HG02885 (cell line): ENCODE data around the gene FANCF.
"Not testable (repeated sequence)": the region's sequence is repeated elsewhere in the genome, so short reads cannot be mapped to it uniquely, and the experiment has no call there.

Experiments
- ATAC-seq: cut with Tn5 transposase; IDR thresholded peaks from one replicate; pipeline ENCODE4 v1.9.1; 2021; ENCODE audit warnings: mild to moderate bottlenecking; ENCODE audit not compliant: unreplicated experiment, poor library complexity

The FANCF gene

DNA sequence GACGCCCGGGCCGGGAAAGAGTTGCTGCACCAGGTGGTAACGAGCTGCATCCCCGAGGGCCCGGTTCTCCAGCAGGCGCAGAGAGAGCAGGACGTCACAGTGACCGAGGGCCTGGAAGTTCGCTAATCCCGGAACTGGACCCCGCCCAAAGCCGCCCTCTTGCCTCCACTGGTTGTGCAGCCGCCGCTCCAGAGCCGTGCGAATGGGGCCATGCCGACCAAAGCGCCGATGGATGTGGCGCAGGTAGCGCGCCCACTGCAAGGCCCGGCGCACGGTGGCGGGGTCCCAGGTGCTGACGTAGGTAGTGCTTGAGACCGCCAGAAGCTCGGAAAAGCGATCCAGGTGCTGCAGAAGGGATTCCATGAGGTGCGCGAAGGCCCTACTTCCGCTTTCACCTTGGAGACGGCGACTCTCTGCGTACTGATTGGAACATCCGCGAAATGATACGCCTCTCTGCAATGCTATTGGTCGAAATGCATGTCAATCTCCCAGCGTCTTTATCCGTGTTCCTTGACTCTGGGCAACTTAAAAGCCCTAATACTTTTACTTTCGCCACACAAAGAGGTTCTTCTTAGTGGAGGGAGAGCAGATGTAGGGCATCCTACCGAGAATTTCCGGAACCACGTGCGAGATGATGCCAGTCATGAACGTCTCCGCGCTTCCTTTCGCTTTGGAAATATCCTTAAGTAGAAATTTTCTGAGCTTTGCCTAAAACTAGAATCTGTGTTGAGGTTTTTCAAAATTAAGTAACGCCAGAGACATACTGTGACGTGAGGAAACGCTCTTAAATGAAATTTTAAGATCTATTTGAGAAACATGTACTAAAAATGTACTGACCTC lies at the start of gene FANCF:
FANCF (minus strand) TSS at position 376 of the 840 bp plus-strand sequence; CDS start at position 363, 13 bp downstream.
- ATAC-seq = peak; percentile 95

DNA sequence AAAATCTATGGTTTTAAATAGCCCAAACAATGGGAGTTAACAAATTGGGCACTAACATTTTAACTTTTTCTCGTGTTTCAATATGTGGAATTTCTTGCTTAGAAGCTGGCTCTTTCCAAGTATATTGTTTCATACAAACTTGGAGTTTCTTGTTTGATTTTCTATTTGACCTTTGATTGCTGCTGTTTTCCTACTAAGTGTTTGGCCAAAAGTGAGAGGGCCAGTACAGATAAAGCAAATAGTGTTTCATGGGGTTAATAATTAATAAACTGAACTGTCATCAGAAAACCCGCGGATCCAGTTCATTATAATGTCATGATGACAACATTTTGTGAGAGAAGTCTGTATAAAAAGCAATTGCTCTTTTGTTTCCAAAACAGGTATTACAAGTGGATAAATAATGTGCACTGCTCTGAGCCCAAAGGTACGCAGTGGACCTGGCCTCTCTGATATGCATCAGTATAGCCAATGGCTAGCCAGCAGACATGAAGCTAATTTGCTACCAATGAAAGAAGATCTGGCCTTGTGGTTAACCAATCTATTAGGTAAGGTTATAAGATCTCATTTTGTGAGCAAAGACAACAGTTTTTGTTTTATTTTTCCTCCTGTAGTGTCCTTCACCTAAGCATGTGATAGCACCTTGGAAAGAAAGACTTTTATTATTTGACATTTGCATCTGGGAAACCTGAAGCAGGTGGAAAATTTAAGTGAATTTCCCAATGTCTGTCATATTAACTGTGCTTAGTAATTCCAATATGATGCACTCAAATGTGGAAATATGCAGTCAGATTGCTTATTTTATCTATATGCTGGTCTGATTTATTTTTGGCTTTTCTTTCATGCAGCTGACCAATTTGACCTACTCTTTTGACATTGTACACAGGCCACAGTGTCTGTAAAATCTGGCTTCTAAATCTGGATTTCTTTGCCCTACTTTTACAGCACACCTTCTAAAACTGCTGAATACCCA lies 49.1 kb upstream of the FANCF start:
- ATAC-seq = peak; percentile 46

GRCh38 chr11:22671751-22672150 lies 46.1 kb upstream of the FANCF start:
- ATAC-seq = no peak

DNA sequence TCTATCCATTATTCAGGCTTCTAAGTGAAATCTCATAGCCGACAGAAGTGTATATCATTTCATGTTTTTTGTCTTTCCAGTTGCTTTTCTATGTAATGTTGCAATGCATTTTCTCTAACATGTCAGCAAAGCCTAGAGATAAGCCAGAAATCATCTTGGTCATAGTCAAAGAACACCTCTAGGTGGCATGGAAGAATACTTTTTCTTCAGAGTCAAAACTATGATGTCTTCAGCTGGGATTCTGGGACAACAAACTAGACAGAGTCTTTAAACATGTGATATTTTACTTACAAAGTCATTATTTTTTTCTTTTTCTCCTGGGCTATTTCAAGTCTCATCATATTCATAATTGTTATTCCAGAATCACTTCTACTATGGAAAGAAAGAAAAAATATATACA lies 45.2 kb upstream of the FANCF start:
- ATAC-seq = peak; percentile 31

GRCh38 chr11:22669368-22669767 lies 43.7 kb upstream of the FANCF start:
- no peak for ATAC-seq

DNA sequence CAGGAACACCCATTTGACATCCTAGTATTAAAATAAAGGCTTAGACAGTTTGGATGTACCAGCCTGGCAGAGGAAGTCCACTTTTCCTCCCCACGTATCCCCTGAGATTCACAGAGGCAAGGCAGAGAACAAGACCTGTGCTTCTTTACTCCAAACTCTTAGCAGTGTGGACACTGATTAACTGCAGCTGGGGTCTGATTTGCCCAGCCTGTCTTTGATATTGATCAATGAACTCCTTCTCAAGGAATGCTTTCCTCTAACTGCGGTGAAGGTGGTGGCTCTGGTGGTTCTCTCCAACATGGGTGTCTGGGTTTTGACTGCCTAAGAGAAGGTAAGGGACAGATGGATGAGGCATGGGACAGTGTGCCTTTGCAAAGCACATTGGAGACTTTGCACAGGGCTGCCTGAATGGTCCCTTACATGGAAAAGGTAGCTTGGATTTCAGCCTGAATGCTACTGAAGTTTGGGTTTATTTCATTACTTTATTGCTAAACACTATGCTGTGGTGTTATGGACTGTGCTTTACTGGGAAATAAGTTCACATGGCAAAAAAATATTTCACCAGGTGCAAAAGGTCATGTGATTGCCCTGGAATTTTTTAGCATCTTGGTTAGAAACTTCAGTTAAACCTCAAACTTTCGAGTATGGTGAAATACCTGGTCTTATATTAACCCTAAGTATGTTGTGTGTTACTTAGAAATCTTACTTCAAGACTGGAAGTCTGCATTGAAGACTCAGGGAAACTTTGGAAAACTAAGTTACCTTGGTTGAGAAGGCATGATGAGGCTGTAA lies 42.6 kb upstream of the FANCF start:
- ATAC-seq = peak; percentile 28

GRCh38 chr11:22666688-22667439 lies 41.2 kb upstream of the FANCF start:
- peak; percentile 65 for ATAC-seq

DNA sequence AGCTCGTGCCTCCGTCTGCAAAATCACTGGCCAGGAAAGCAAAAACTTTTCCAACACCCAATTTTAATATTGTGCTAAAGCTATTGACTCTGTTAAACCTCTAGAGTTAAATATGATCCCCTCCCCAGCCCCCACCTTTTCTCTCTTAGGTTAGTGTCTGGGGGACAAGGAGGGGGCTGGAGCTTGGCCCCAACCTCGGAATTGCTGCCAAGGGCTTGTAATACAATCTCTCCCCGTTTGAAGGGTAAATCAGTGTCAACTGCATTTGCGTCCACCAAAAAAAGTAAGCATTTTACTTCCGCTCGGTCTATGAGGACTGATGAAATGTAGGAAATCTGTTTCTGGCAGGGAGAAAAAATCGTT lies 40.7 kb upstream of the FANCF start, which contains the start of gene GAS2:
GAS2 (plus strand) TSS at position 287 of the 363 bp plus-strand sequence. CDS start 8,259 bp downstream, outside the sequence.
- ATAC-seq = peak; percentile 30

DNA sequence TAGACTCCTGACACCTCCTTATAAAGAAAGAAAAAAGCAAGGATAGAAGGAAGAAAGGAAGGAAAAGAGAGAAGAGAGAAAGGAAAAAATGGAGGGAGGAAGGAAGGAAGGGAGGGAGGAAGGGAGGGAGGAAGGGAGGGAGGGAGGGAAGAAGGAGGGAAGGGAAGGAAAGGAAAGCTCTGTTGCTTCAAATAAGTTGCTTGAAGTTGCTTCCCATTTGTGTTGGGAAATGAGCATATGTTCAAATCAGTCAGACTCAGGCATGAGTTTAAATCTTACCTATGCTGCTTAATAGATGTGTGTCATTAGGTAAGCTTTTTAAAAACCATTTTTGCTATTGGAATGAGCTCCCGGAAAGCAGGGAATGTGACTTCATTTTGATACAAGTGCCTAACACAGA lies 34.2 kb upstream of the FANCF start:
- no peak for ATAC-seq

GRCh38 chr11:22657101-22657694 lies 31.6 kb upstream of the FANCF start:
- peak; percentile 96 for ATAC-seq

GRCh38 chr11:22656130-22656529 lies 30.5 kb upstream of the FANCF start:
- no peak for ATAC-seq

DNA sequence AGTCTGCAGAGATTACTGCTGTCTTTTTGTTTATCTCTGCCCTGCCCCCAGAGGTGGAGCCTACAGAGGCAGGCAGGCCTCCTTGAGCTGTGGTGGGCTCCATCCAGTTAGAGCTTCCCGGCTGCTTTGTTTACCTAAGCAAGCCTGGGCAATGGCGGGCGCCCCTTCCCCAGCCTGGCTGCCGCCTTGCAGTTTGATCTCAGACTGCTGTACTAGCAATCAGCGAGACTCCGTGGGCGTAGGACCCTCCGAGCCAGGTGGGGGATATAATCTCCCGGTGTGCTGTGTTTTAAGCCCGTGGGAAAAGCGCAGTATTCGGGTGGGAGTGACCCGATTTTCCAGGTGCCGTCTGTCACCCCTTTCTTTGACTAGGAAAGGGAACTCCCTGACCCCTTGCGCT lies 26.7 kb upstream of the FANCF start:
- not testable (repeated sequence) for ATAC-seq

GRCh38 chr11:22641559-22641958 lies 15.9 kb upstream of the FANCF start:
- no peak for ATAC-seq

GRCh38 chr11:22640862-22641261 lies 15.2 kb upstream of the FANCF start:
- ATAC-seq = no peak

DNA sequence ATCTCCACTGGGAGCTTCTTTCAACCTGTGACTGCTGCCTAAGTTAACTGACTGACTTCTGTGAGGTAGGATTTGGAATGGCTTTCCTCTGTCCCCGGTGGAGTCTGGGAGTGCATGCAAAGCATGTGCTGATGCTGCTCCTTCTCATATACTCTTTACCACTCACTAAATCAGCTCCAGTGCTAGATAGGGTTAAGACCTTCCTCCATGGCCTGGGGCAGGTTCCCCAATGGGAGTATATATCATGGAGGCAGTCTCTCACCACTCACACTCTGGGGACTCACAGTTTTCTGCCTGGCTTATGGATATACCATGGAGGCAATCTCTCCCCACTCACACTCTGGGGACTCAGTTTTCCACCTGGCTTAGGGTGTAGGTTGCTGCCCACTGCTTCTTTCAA lies 10.1 kb upstream of the FANCF start:
- no peak for ATAC-seq

- ATAC-seq = no peak
These were observed 9.4 kb upstream of the FANCF start for GRCh38 chr11:22634897-22635629.

DNA sequence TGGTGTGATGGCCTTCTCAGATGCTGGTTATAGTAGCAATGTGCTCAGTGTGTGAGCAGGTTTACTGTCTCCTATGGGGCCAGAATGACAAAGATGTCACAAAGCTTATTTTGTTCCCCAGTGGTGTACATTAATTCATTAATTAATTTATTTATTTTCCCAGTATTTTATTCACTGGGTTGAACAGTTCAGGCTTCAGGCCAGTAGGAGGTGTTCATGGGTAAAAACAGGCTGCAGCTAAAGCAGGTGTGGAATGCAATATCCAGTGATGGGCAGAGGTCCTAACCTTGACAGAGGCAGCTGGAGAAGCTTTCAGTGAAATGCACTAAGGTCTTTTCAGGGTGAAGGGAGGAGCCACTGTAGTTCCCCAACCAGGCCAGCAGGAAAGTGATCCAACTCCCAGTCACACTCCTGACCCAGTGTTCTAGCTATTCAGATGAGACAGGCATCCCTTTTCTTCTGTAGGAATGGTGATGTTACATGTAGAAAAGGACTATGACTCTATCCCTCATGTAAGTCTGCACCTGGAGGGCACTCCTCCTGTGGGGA lies 7.8 kb upstream of the FANCF start:
- ATAC-seq = no peak

- no peak for ATAC-seq
These were observed 1.8 kb upstream of the FANCF start for GRCh38 chr11:22627421-22627820.
